GM18870 (cell line): ENCODE data around the gene RAP1A.
"Not testable (repeated sequence)": the region's sequence is repeated elsewhere in the genome, so short reads cannot be mapped to it uniquely, and the experiment has no call there.

ENCODE experiments used
- ATAC-seq: cut with Tn5 transposase; IDR thresholded peaks from one replicate; pipeline ENCODE4 v1.9.1; 2021; ENCODE audit warnings: moderate library complexity; ENCODE audit not compliant: unreplicated experiment

Gene RAP1A

DNA sequence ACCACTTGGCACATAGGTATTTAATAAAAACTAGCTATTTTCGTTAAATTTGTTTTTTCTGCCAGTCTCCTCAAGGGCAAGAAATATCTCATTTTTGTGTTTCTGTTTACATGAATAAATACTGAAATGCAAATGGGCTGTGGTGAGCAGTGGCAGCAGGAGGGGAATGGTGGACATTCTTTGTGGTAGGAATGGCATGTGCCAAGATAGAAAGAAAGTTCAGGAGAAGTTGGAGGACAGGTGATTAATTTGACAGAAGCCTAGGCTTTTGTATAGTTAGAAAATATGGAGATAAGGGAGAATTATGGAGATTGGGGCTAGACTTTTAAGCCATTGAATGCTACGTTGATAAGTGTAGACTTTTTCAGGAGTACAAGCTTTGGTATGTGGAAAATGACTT lies 8.6 kb downstream of the RAP1A start:
- ATAC-seq = no peak

DNA sequence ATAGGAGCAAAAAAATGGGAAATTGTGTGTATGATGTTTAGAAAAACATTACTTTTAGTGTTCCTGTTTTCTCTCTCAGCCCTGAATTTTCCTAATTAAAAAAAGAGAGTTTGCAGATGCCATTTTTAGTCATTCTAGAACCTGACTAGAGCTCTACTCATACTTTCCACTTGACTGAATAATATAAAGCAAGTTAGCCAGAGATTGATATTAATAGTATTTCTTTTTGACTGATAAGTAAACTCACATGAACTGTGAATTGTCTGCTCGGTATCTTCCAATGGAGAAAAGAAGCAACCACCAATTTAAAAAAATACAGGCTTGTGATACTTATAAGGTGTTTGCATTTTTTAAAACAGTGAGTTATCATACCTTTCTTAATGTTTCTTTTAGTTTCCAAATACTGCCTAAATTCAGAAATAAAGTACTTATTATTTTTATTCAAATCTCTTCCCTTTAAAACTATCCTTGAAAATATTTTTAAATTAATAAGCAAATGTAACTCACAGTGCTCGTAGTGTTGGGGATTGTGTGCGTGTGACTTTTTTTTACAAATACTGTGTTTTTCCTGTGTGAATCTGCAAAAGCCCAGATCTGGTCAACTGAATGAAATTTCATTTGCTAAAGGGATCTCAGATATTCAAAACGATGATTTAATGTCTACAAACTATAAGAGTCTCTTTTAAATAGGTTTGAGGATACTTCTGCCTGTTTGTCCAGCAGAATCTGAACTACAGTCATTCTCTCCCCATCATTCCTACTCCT lies 9.8 kb downstream of the RAP1A start:
- no peak for ATAC-seq

DNA sequence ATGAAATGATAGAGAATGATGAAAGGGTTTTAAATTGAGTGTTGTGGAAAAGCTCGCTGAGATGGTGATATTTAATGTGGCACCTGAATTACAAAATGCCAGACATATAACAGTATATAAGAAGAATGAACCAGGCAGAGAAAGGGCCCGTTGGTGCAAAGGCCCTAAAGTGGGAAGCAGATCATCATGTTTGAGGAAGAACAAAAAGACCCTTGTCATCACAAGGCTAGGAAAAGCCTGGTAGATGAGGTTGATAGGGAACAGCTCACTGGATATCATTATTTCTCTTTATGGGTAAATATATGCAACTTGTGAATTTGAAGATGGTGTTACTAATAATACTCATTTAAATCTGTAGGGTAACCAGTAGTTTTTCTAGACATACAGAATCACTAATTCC lies 11.0 kb downstream of the RAP1A start:
- no peak for ATAC-seq

DNA sequence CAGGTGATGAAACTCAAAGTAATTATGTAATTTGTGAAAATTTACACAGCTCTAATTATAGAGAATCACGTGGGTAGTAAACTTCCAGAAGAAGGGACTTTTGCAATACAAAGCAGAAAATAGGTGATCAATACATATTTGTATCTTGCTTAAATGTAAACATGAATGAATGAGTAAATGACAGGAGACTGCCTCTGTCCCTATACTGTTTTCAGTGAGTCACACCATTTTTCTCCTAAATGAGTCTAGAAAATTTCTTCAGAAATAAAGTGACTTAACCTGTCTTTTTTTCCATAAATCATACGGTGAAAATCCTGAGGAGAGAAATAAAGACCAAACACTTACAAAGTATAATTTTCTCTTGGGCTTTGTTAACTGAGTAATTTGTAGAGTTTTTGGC lies 11.9 kb downstream of the RAP1A start:
- no peak for ATAC-seq

DNA sequence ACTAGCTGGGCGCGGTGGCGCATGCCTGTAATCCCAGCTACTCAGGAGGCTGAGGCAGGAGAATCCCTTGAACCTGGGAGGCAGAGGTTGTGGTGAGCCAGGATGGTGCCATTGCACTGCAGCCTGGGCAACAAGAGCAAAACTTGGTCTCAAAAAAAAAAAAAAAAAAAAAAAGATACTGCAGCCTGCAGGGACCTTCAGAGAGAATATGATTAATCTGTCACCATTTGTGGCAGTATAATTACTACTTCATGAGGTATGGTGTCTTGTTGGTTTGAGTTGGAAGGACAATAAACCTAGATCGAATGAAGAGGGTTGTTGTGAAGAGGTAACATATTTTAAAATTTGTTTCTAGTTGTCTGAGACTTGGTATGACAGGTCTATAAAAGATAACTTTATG lies 13.2 kb downstream of the RAP1A start:
- not testable (repeated sequence) for ATAC-seq

DNA sequence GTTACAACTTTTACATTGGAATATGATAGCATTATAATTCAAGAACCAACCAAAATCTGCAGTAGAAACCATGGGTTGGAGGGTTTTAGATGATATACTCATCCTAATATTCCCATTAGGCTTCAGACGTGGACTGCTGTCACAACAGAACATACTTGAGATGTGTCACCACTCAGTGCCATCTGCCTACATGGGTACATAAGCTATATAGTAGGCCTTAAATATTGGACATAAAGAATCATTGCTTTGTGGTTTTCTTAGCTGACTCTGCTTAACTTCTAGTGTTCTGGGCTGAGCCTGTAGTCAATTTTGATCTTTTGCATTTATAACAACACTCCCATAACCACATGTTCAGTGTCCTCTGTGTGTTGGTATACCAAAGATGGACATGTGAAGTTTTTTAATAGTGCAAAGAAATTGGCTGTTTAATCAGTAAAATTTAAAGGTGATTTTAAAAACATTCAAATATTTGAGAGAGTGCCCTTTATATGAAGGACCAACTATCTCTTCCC lies 14.2 kb downstream of the RAP1A start:
- no peak for ATAC-seq

DNA sequence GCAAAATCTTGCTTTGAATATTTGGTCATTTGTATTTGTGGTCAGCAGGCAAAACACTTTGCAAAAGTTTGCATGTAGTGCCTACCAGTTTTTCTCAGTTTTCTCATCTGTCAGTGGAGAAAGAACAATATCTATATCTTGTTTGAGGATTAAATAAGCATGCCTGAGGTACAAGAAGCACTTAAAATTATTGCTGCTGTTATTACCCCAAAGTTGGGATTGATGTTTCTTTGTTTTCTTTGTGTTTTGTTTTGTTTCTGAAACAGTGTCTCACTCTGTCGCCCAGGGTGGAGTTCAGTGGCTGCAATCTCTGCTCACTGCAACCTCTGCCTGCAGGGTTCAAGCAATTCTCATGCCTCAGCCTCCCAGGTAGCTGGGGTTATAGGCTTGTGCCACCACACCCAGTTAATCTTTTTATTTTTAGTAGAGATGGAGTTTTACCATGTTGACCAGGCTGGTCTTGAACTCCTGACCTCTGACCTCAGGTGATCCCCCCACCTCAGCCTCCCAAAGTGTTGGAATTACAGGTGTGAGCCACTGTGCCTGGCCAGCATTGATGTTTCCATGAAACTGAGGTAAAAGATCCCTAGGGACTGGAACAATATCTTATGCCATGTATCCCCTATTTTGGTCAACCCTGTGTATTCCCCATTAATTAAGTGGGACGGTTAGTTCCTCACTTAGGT lies 15.9 kb downstream of the RAP1A start:
- ATAC-seq = no peak

DNA sequence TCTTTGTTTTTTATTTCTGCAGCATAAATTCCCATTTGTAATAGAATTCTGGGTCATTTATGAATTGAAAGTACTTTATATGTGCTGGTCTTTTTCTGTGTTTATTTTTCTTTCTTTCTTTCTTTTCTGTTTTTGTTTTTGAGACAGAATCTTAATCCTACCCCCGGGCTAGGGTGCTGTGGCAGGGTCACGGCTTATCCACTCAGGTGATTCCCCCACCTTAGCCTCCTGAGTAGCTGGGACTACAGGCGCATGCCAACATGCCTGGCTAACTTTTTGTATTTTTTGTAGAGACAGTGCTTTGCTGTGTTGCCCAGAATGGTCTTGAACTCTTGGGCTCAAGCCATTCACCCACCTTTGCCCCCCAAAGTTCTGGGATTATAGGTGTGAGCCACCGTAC lies 18.7 kb downstream of the RAP1A start:
- no peak for ATAC-seq

DNA sequence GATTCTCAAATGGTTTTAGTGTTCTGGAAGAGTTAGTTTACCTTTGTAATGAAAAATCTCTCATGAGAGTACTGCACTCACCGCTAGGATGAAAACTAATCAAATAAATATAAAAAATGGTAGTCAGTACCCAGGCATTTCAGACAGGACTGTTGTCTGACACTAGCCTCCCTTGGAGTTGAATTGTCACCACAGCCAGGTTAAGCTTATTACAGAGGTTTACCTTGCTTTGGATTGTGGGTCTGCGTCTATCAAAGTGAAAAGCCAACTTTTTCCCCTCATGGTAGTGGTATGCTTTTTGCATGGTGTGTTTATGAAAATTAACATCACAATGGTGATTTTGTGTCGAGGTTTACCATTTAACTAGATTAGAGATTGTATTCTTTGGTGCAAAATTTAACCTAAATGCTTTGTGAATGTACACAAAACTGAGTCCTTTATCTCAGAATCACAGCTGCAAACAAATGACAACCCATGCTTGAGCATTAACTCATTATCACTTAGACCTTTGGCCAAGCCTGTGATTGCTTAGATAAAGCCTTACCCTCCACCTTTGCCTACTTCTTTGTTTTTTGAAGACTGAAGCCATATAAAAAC lies 20.1 kb downstream of the RAP1A start:
- ATAC-seq = no peak

DNA sequence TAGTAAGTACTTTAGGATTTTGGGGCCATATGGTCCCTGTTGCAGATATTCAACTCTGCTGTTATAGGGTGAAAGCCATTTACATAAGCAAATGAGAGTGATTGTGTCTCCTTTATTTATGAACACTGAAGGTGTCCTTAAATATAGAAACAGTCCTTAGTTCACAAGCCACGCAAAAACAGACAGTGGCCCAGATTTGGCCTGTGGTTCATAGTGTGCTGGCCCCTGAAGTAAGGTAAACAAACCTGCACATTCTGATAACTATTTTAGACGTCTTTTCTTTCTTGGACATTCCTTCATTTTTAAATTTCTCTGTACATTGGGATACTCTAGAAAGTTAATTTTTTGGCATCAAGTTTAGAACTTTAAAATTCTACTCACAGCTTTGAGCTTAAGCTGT lies 23.5 kb downstream of the RAP1A start:
- ATAC-seq = no peak

DNA sequence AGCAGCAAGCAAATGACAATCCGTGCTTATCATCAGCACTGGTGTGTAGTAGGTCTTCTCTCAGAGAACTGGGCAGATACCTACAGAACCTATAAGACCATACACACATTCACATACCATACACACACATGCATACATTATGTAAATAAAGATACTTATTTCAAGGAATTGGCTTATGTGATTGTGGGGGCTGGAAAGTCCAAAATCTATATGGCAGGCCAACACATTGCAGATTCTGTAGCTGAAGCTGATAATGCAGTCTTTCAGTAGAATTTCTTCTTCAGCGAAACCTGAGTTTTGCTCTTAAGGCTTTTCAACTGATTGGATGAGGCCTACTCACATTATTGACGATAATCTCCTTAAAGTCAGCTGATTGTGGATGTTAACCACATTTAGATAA lies 24.1 kb downstream of the RAP1A start:
- no peak for ATAC-seq

DNA sequence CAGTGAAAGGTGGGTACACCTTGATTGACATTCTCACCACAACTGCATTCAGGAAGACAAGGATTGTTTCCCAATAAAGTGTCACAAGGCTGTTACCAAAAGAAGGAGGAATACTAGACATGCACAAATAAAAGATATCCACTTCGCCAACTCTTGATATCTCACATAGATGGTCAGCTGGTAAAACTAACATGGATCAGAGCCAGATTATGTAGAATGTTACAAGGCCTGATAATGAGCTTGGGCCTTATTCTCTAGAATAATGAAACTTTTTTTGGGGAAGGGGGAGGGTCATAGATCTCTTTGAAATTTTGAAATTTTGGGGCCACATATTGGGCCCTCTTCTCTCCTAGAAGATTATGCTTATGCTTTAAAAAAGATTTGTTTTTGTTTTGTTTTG lies 24.9 kb downstream of the RAP1A start:
- ATAC-seq = no peak

DNA sequence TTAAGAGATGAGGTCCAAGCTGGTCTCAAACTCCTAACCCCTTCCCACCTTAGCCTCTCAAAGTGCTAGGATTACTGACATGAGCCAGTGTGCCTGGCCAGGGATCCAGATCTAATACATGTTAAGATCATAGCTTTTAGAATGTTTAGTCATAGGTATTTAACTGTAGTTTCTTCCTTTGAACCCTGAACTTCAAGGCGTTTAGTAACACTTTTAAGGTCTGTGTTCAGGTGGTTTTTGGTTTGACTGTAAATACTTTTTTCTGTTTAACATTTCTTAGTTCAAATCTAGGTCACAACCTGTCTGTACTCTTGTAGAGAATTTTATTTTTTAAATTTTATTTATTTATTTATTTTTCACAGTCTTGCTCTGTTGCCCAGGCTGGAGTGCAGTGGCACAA lies 28.1 kb downstream of the RAP1A start:
- no peak for ATAC-seq

DNA sequence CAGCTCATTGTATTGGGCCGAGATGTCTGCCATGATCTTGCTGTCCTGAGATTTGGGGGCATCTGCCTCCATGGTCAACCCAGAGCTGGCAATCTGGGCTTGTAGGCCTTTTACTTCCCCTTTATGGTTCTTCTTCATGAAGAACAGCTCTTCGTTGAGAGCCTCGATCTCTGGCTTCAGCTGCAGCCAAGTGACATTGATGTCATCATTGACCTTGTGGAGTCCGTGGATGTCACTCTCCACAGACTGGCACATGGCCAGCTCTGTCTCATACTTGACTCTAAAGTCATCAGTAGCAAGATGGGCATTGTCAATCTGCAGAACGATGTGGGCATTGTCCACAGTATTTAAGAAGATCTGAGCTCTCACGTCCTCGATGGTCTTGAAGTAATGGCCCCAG lies 29.2 kb downstream of the RAP1A start:
- ATAC-seq = no peak

DNA sequence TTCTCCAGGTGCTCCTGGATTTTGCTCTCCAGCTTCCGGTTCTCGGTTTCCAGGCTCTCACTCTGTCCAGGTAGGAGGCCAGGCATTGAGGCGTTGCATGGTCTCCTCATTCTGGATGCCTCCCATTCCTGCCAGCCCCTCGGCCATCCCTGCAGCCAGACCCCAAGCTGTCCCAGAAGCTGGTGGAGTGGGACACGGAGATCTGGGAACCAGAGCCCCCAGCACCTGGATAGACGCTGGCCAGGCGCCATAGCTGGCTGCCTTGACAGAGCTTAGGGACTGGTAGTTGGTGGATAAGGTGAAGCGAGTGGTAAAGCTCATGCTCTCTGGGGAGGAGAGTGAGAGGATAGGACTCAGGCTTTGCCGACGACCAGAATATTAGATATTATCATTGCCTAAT lies 29.6 kb downstream of the RAP1A start:
- no peak for ATAC-seq

DNA sequence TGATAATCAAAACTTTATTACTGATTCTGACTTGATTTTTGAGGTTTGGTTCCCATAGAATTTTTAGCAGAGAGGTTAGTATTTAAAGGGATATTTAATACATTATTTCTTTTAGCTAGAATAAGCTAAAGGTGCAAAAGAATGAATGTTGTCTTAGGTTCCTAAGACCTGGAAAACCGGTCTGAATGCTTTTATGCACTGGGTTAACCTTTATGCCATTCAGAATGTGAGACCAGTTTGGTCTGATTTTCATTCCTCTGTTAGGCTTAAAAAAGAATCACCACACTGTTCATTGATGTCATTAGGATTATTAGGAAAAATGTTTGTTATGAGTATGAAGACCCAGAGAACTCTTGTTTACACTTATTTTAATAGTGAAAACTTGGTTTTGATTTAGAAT lies 30.1 kb downstream of the RAP1A start:
- no peak for ATAC-seq

DNA sequence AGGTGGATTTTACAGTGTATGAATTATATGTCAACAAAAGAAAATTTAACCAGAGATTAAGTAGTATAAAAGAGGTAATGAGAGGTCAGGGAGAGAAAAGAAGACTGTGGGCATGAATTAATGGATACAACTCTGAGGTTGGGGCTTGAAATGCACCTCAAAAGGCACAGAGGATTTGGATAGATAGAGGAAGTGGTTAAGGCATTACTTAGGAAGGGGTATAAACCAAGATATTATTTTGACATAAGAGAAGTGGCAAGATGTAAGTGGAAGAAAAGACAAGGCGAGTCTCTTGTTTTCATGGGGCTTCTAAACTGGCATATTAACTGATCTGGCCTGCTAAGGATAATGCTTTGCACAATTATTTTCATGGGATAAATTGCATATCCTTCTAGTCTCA lies 34.1 kb downstream of the RAP1A start:
- no peak for ATAC-seq

DNA sequence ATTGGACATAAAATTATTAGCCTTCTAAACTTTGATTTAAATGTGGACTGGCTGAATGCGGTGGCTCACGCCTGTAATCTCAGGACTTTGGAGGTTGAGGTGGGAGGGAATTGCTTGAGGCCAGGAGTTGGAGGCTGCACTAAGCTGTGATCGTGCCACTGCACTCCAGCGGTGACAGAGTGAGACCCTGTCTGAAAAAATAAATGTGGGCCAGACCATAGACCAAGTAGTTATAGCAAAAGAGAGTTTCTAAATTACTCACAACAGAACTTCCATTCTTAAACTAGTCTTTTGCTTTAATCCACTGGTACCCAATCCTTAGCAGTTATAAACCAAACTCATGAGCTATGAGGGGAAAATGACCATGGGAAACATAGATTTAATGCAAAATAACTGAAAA lies 35.2 kb downstream of the RAP1A start:
- peak; percentile 68 for ATAC-seq

DNA sequence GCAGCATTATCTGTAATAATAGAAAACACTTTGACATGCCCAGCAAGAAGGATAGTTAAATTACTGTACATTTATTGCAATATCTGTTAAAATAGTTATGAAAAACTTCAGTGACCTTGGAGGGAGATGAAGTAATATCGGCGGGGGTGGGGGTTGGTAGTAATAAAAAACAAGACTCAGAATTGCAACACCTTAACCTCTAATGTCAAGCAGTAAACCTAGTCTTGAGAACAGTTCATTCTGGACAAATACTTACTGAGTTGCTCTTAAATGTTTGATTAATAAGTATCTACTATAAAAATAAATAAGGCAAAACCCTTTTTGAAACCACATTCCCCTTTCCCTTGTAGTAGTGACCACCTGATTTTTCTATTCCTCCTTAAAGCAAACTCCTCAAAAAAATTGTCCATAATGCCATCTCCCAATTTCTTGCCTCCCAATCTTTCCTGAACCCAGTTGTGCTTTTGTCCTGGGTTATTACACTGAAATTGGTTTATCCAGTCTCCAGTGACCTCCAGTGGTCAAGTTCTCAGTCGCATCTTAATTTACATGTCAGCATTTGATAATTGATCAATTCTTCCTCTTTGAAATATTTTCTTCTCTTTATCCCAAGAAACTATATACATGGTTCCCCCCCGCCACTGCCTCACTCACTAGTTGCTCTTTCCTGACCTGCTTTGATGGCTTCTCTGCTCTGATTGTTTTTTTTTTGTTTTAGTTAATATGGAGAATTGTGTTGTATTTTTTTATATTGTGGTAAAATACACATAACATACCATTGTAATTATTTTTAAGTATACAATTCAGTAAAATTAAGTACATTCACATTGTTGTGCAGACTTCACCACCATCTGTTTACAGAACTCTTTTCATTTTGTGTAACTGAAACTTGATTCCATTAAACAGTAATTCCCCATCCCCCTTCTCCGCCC lies 36.8 kb downstream of the RAP1A start:
- ATAC-seq = no peak

DNA sequence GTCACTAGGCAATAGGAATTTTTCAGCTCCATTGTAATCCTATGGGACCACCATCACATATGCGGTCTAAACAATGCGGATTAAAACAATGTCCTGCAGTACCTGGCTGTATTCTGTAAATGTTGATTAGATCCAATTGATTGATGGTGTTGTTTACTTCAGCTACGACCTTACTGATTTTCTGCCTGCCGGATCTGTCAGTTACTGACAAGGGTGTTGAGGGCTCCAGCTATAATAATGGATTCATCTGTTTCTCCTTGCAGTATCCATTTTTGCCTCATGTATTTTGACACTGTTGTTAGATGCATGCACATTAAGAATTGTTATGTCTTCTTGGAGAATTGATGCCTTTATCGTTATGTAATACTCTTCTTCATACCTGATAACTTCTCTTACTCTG lies 39.0 kb downstream of the RAP1A start:
- no peak for ATAC-seq
